ENCODE data around the gene PACSIN1. TPM values are rescaled to one million over a fixed set of nuclear protein-coding genes. Genes with fewer than 3 reads are reported as not detected.
A peak's percentile ranks its signal among the peaks of the same experiment; 100 is the strongest.

Gene PACSIN1
- total RNA-seq, 1 donor from 2014 or later, result not detected

DNA sequence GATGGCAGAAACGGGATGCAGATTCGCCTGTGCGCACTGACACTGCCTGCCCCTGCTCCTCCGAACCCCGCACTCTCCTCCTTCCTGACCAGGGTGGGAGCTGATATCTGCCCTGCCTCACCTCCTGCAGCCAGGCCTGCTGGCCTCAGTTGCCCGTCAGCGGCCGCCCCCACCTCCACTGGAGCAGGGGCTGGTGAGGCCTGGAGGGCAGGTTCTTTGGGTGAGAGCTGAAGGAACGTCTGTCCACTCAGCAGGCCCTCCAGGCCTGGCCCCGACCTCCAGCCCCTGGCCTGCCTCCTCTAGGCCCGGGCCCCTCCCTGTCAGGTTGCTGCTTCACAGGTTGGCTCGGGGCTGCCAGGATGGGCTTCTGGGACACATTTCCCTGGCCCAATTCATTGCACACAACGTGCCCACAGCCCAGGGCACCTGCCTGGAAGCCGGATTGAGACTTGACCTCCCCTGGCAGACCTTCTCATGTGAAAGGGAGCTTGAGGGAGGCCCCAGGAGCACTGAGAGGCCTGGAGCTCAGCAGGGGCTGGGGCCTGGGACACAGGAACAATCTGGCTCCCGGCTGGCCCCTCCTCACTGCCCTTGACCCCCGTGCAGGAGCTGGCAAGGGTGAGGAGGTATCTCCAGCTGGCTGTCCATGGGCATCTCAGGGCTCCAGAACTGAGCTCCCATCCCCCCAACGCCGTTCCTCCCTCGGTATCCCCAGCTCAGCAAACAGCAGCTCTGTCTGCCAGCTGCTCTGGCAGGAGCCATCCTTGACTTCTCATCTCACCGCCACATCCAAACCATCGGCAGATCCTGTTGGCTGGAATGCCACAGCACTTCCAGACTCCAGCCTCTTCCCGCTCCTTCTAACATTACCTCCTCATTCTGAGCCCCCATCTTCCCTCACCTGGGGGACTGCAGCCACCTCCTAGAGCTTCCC lies 50.8 kb downstream of the PACSIN1 start:
- TF ChIP-seq, protein P1, sequence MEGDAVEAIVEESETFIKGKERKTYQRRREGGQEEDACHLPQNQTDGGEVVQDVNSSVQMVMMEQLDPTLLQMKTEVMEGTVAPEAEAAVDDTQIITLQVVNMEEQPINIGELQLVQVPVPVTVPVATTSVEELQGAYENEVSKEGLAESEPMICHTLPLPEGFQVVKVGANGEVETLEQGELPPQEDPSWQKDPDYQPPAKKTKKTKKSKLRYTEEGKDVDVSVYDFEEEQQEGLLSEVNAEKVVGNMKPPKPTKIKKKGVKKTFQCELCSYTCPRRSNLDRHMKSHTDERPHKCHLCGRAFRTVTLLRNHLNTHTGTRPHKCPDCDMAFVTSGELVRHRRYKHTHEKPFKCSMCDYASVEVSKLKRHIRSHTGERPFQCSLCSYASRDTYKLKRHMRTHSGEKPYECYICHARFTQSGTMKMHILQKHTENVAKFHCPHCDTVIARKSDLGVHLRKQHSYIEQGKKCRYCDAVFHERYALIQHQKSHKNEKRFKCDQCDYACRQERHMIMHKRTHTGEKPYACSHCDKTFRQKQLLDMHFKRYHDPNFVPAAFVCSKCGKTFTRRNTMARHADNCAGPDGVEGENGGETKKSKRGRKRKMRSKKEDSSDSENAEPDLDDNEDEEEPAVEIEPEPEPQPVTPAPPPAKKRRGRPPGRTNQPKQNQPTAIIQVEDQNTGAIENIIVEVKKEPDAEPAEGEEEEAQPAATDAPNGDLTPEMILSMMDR (IDR thresholded peaks at IDR 0.05), result no peak
- Histone ChIP-seq H3K36me3 (no peaks in the 10 kb centered on the region), H3K9me3 (no peaks in the 10 kb centered on the region), H3K4me1 (no peaks in the 10 kb centered on the region), H3K27ac (no peak overlapping the region), H3K27me3 (ENCODE audit: low read depth) (peaks cover 30% of the 10 kb centered on the region), H3K4me3 (no peak overlapping the region)
- intact Hi-C loops (cut with DNase I), result no loop called here
- DNase-seq, result peak; percentile 31
- ATAC-seq, result no peak

DNA sequence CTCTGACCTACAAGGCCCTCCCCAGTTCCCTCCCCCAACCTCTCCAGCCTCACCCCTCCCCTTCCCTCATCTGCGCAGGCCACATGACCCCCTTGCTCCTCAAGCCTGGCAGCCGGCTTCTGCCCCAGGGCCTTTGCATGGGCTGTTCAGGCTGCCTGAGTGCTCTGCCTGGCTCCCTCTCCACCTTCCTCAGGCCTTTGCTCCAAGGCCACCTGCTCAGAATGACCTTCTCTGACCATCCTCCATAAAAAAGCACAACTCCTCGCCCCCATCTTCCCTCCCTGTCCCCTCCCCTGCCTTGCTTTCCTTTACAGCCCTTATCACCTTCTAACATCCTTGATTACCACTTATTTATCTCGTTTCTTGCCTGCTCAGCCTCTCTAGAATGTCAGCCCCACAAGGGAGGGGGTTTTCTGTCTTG lies 51.6 kb downstream of the PACSIN1 start:
- no peak for ATAC-seq
- TF ChIP-seq, protein P1 (IDR thresholded peaks at IDR 0.05), result no peak
- Histone ChIP-seq H3K4me1 (no peaks in the 10 kb centered on the region), H3K36me3 (no peaks in the 10 kb centered on the region), H3K27me3 (ENCODE audit: low read depth) (peaks cover 30% of the 10 kb centered on the region), H3K27ac (no peak overlapping the region), H3K9me3 (no peaks in the 10 kb centered on the region), H3K4me3 (no peak overlapping the region)
- DNase-seq, result peak; percentile 20
- intact Hi-C loops (cut with DNase I), result no loop called here

DNA sequence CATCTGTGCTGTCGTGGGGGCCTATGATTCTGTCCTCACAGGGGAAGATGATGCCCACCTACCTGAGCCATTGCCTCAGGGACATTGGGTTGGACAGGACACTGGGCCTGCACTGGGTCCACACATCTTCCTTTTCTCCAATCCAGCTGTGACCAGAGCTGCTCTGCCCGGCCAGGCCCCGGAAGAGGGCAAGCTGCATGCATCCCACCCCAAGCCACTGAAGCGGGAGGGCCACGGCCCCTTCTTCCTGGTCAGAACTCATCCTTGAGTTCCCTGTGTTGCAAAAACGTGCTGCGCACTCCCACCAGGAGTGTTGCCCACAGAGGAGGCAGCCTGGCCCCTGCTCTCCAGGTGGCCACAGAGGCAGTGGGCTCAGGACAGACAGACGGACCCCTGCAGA lies 52.1 kb downstream of the PACSIN1 start:
- Histone ChIP-seq H3K4me3 (no peak overlapping the region), H3K4me1 (no peaks in the 10 kb centered on the region), H3K36me3 (no peaks in the 10 kb centered on the region), H3K27ac (no peak overlapping the region), H3K27me3 (ENCODE audit: low read depth) (peaks cover 30% of the 10 kb centered on the region), H3K9me3 (no peaks in the 10 kb centered on the region)
- DNase-seq (peak; percentile 25), ATAC-seq (no peak)
- TF ChIP-seq, protein P1 (IDR thresholded peaks at IDR 0.05), result no peak
- intact Hi-C loops (cut with DNase I), result no loop called here

DNA sequence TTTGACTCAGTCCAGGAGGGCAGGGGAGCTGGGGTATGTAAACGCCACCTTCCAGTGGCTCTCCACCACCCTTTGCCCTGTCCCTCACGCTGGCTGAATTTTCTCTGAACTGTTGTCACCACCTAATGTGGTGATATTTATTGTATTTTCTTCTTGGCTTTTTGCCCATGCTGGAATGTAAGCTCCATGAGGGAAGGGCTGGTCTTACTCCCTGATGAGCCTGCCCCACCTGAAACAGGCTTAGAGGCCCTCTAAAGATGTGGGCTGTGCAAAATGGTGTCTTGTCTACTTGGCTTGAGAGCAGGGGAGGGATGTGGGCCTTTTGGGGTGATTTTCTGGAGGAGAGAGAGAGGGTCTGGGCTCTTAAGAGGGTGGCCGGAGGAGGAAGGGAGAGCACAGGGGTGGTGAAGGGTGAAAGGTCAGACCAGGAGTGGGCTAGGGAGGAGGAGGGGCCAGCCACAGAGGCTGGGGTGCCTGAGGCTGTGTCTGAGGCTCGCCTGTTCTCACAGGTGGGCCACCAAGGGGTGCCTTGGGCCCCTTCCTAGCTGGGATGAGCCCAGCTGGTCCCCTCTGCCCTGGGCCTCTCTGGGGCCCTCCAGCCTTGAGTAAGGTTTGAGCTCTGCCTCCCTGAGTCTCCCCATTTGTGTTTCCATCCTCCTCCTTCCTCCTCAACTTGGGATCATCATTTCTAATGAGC lies 52.9 kb downstream of the PACSIN1 start:
- DNase-seq (peak; percentile 22), ATAC-seq (no peak)
- Histone ChIP-seq H3K4me1 (no peaks in the 10 kb centered on the region), H3K27ac (no peak overlapping the region), H3K36me3 (no peaks in the 10 kb centered on the region), H3K9me3 (no peaks in the 10 kb centered on the region), H3K27me3 (ENCODE audit: low read depth) (peaks cover 30% of the 10 kb centered on the region), H3K4me3 (no peak overlapping the region)
- intact Hi-C loops (cut with DNase I), result no loop called here
- TF ChIP-seq, protein P1 (IDR thresholded peaks at IDR 0.05), result no peak

DNA sequence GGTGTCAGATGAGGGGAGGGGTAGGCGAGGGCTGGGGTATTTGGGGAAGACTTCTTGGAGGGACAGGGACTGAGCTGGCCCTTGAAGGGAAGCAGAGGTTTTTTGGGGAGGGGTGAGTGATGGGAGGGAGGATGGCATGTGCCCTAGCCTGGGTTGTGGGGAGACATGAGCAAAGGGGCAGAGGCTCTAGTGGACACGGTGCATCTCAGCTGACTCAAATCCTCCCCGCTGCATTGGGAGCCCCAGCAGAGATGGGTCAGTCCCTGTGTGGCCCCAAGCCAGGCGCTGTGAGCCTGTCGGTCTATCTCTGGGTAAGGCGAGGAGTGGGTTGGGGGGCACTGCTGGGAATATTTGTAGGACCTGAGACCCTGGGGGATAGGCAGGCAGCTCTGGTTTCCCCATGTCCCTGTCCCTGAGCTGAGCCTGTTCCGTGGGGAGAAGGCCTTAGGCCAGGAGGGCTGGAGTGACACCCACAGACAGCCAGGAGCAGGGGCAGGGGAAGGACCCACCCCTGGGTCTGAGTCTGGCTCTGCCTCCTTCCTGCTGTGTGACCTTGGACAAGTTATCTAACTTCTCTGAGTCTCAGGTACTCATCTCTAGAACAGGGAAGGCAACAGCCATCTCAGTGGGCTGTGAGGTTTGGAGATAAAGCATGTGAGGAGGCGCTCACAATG lies 54.2 kb downstream of the PACSIN1 start:
- Histone ChIP-seq H3K9me3 (no peaks in the 10 kb centered on the region), H3K27me3 (ENCODE audit: low read depth) (peaks cover 23% of the 10 kb centered on the region), H3K4me1 (no peaks in the 10 kb centered on the region), H3K27ac (no peak overlapping the region), H3K4me3 (no peak overlapping the region), H3K36me3 (no peaks in the 10 kb centered on the region)
- intact Hi-C loops (cut with DNase I), result no loop called here
- TF ChIP-seq, protein P1 (IDR thresholded peaks at IDR 0.05), result no peak
- ATAC-seq (no peak), DNase-seq (no peak)

Measured in lower lobe of right lung (tissue), 2 donors.